HG02642 (cell line): ENCODE results near the gene SETDB1.

Source experiments
- ATAC-seq: cut with Tn5 transposase; IDR thresholded peaks from one replicate; pipeline ENCODE4 v1.9.1; 2021; ENCODE audit warnings: mild to moderate bottlenecking; ENCODE audit not compliant: unreplicated experiment, poor library complexity

SETDB1 gene

GRCh38 chr1:150999926-151000325 lies 73.8 kb downstream of the SETDB1 start:
- ATAC-seq, result no peak

- ATAC-seq, result no peak
Observed at GRCh38 chr1:151000408-151000807, 74.2 kb downstream of the SETDB1 start.

GRCh38 chr1:151001602-151002001 lies 75.4 kb downstream of the SETDB1 start:
- no peak for ATAC-seq

GRCh38 chr1:151002051-151002450 lies 75.9 kb downstream of the SETDB1 start:
- ATAC-seq, result no peak

- no peak for ATAC-seq
Observed at GRCh38 chr1:151002611-151003010, 76.4 kb downstream of the SETDB1 start.

GRCh38 chr1:151003180-151003579 lies 77.0 kb downstream of the SETDB1 start:
- no peak for ATAC-seq

GRCh38 chr1:151005729-151006319 lies 79.7 kb downstream of the SETDB1 start:
- ATAC-seq, result no peak

GRCh38 chr1:151006327-151007052 lies 80.3 kb downstream of the SETDB1 start, which contains the start of gene MINDY1:
Gene MINDY1, minus strand, starts transcription at chr1:151006902. Its CDS starts 4,285 bp downstream, at chr1:151002617.
- peak; percentile 44 for ATAC-seq

GRCh38 chr1:151007853-151008243 lies 81.7 kb downstream of the SETDB1 start:
- no peak for ATAC-seq

GRCh38 chr1:151008244-151009205 lies 82.4 kb downstream of the SETDB1 start, which contains the start of gene PRUNE1:
Gene PRUNE1, plus strand, starts transcription at chr1:151008449. Its CDS starts 184 bp downstream, at chr1:151008633.
- peak; percentile 78 for ATAC-seq

- no peak for ATAC-seq
Observed at GRCh38 chr1:151009206-151009587, 83.0 kb downstream of the SETDB1 start.

- ATAC-seq, result no peak
Observed at GRCh38 chr1:151009674-151010345, 83.6 kb downstream of the SETDB1 start.

GRCh38 chr1:151010346-151010726 lies 84.2 kb downstream of the SETDB1 start:
- ATAC-seq, result no peak

GRCh38 chr1:151011154-151011850 lies 85.1 kb downstream of the SETDB1 start:
- no peak for ATAC-seq

- no peak for ATAC-seq
Observed at GRCh38 chr1:151012684-151013471, 86.7 kb downstream of the SETDB1 start.

- no peak for ATAC-seq
Observed at GRCh38 chr1:151013518-151013917, 87.4 kb downstream of the SETDB1 start.
